GM18951 (cell line): ENCODE measurements around the gene MED9.

Experiments
- POLR2A ChIP-seq: IDR thresholded peaks from 4 replicates; pipeline ENCODE4 v1.6.1; 2011; ENCODE audit warnings: mild to moderate bottlenecking; ENCODE audit not compliant: insufficient read length, insufficient read depth; ENCODE audit errors: extremely low read depth
- in situ Hi-C: fragments of 300-500 bp; cut with MboI; formaldehyde crosslinking; loops from one replicate; pipeline ENCODE4 v1.12.0; 2022; ENCODE audit warnings: low sequenced_read_pairs, mixed read lengths, inconsistent platforms; ENCODE audit not compliant: unreplicated experiment

Gene MED9

DNA sequence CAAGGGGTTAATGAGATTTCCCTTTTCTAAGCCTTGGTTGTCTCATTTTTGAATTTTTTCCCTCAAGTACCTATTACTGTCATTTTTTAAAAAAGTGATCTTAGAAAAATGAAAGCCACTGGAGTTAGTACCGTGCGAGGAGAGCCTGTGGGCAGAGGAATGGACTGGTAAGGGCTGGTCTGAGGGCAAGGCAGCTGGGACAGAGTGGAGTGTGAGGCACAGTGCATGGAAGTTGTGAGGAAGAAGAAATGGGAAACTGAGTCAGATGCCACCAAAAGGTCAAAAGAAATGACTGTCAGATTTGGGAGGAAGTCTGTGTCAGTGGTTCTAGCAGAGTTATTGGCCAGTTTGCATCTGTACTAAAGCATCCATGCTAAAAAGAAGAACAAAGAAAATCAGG is 11.2 kb downstream of the MED9 start:
- in situ Hi-C loops: no loop called here
- no peak for TF ChIP-seq POLR2A

DNA sequence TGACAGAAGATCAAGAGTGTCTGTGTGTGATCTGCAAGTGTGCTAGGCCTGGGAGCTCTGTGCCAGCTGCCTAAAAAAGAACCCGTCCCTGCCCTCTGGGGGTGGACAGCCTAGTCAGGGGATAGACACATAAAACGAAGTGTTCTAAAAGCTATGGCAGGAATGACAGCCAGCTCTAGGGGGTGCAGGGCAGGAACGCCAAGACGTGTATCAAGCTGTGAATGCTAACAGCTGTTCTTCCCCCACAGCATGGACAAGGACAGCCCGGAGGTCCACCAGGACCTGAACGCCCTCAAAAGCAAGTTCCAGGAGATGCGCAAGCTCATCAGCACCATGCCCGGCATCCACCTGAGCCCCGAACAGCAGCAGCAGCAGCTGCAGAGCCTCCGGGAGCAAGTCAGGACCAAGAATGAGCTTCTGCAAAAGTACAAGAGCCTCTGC is 14.3 kb downstream of the MED9 start:
- in situ Hi-C loops: no loop called here
- TF ChIP-seq POLR2A: no peak

DNA sequence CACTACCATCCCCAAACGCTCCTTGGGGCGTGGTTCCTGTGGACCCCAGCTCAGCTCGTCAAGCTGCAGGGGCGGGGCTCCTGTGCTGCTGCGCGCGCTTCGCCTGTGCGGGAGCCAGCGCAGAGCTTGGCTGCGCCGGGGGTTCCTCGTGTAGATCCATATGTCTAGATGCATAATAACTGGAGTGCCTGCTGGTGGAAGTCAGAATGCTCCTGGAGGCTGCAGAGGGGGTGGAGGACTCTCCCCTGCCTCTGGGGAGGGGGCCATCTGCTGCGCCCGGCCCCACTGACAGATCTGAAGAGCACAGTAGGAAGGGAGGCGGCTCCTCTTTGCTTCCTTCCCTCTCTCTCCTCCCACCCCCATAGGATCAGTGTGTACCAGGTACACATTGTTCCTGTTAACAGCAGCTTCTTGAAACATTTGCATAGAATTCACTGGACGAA is 14.8 kb downstream of the MED9 start:
- TF ChIP-seq POLR2A: no peak
- in situ Hi-C loops: no loop called here

DNA sequence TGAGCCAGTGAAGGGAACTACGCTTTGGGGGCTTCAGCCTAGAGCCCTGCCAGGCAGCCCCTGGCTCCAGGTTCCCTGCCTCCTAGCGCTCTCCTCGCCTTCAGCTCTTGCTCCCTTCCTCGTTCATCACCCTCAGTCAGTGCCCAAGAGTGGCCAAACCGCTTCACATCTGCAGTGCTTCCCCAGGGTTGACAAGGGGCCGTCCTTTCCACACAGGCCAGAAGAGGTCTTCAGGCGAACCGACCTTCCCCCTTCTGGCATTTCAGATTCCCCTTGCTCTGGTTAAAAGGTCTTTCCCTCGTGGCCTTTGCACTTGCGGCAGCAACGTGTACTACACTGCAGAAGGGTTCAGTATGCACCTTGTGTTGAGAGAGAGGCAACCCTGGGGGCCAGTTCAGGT is 15.3 kb downstream of the MED9 start:
- in situ Hi-C loops: no loop called here
- TF ChIP-seq POLR2A: no peak

DNA sequence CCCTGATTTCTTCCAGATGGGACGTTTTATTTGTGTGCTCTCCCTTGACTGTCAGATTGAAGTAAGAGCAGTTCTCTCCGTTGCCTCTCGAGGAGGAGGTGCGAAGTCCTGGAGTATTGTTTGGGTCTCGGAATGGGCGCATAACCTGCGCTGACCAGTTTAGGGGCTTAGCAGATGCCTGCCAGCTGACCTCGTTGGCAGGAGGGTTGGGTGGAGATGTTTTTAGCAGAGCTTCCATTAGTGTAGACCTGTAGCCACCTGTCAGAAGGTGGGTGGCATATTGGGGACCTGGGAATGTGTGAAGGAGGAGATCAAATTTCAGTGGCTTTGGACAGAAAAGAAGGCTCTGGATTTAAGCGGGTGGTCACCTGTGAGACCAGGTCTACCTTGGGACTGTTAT is 15.8 kb downstream of the MED9 start:
- TF ChIP-seq POLR2A: no peak
- in situ Hi-C loops: no loop called here

DNA sequence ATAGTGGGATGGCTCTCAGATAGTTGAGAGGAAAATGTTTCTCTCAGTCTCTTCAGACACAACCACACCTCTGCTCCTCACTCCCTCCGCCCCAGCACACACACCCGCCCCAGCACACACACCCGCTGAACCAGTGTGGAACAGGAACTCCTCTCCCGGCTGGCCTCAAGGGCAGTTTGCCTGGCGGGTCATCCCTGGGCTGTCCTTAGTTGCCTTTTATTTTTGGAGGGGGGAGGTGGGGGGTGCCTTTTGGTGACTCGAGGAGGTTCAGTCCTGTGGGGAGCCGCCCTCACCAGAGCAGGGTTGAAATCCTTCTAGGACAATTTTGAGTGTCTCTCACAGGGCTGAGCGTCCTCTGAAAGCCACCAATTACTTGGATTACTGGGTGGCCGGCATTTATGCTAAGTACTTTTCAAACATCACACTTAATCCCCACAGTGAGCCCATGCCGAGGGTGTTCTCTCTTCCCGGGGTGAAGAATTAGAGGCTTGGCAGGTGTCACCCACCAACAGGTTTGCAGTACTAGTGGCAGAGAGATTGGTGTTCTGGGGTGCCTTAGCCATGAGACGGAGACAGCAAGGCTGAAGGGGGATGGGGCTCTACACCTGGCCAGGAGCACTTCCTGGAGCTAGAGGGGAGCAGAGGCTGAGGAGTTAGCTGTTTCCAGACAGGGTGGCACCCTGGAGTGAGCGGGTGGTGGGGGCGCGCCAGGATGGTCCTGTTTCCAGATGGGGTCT is 16.6 kb downstream of the MED9 start:
- in situ Hi-C loops: no loop called here
- TF ChIP-seq POLR2A: no peak

DNA sequence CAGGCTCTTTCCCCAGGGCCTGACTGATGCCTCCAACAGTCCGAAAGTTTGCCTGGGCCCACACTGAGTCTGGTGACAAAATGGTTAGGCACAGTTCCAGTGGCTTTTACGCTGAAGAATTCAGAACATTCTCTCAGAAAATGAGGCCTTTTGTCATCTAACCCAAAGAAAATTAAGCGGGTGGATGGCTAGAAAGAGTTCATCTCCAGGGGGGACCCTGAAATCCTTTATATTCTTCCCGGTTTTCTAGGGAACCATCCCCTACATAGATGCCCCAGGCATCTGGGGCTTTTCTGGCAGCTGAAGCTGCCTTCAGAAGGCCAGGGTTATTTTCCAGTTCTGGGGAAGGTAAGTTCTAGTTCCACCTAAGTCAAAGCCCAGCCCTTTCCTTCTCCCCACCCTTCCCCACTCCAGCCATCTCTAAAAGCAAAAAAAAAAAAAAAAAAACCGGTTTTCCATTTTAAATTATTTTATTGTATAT is 17.2 kb downstream of the MED9 start:
- in situ Hi-C loops: no loop called here
- no peak for TF ChIP-seq POLR2A

DNA sequence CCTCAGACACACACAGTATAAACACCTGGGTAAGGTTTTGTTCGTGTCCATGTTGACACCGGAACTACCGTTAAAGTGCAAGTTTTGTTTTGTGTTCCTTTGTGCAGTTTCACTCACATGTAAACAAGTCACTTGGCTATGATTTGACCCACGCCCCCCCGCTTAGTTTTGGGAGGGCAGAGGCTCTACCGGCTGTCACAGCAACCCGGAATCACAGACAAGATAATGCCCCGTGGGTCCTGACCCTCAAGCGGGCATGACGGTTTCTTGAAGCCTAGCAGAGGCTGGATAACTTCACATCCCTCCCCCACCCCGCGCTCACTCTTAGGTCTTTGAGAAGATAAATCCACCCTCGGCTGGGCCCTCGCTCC is 17.7 kb downstream of the MED9 start:
- TF ChIP-seq POLR2A: no peak
- in situ Hi-C loops: no loop called here

DNA sequence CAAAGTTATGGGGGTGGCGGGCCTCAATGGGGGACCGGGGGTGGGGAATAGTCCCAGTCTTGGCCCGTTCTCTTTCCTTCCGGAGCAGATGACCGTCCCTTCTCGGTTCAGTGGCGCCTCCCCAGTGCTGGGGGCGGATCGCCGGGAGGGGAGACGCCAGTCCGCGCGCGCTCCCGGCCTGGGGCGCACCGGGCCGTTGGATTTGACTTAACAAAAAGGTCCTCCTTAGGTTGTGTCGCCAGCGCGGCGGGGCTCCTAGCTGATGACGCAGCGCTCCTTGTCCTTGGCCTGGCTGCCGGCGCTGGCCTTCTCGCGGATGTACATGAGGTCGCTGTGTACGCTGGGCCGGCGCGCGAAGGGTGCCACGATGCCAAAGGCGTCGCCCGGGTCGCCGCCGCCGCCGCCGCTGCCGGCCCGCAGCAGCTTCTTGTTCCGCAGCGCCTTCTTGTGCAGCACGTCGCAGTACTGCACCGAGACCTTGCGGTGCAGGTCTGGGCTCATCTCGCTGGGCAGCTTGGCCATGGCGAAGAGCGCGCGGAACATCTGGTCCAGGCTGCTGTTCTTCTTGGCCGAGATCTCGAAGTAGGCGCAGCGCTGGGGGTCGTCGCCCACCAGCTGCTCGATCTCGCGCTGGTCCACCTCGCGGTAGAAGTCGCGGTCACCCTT is 18.2 kb downstream of the MED9 start:
- in situ Hi-C loops: loop anchor here (5.0 kb wide), 1 partner anchor 147 kb away; no protein-coding TSS in a partner anchor
- TF ChIP-seq POLR2A: no peak

DNA sequence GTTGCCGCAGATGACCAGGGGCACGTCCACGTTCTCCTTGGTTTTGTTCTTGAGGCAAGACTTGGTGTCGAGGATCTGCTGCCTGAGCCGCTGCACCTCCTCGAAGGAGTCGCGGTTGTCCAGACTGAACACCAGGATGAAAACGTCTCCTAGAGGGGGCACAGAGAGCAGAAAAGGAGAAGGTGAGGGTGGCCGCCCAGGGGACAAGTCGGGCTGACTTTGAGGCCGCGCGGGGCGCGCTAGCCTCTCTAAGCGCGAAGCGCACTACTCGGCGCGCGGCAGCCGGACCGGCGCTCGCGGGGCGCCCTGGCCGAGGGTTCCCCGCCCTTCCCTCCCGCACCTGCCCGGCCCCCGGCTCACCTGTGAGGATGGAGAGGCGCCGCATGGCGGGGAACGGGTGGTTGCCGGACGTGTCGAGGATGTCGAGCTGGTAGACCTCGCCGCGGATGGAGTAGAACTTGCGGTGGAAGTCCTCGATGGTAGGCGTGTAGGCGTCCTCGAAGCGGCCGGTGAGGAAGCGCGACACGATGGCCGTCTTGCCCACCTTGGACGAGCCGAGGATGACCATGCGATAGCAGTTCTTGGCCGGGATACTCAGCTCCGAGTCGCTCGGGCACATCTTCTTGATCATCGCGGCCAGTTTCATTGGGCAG is 18.9 kb downstream of the MED9 start:
- in situ Hi-C loops: loop anchor here (5.0 kb wide), 1 partner anchor 147 kb away; no protein-coding TSS in a partner anchor
- TF ChIP-seq POLR2A: no peak

DNA sequence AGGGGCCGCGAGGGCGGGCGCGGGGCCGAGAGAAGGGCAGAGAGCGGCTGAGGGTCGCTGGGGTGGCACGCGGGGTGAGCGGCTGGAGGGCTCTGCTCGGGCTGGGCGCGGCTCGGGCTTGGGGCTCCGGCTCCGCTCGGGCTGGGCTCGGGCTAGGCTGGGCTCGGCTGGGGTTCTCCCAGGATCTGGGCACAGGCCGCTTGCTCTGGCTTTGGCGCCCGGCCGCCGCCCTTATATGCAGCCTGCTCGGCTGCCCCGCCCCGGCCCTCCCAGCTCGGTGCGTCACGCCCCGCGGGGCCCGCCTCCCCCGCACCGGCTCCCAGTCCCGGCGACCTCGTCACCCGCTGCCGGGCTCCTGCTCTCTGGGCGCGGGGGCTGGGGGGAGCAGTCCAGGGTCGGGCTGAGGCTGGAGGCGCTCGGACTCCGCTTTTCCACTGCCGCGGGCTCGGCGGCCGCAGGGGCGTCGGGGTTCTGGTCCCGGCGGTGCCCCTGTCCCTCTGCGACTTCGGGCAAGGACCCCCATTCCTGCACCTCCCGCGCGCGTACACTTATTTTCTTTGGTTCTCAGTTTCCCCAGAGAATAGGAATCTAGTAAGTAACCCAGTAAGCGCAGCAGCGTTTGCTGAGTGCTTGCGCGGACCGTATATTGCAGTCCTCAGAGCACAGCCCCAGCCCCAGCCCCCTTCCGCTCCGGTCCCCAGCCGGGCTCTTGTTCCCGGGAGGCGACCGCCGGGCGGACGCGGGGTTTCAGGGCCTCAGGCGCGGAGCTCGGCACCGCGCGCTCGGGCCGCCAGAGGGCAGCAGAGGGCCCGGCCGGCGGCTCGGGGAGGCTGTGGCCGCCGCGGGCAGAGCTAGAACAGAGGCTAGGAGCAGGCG is 19.6 kb downstream of the MED9 start, which contains the start of gene RASD1:
TSS of gene RASD1 (minus strand) at position 207 of the 876 bp plus-strand sequence. CDS start 214 bp downstream, outside the sequence.
- in situ Hi-C loops: loop anchor here (5.0 kb wide), 1 partner anchor 146 kb away; no protein-coding TSS in a partner anchor
- no peak for TF ChIP-seq POLR2A

DNA sequence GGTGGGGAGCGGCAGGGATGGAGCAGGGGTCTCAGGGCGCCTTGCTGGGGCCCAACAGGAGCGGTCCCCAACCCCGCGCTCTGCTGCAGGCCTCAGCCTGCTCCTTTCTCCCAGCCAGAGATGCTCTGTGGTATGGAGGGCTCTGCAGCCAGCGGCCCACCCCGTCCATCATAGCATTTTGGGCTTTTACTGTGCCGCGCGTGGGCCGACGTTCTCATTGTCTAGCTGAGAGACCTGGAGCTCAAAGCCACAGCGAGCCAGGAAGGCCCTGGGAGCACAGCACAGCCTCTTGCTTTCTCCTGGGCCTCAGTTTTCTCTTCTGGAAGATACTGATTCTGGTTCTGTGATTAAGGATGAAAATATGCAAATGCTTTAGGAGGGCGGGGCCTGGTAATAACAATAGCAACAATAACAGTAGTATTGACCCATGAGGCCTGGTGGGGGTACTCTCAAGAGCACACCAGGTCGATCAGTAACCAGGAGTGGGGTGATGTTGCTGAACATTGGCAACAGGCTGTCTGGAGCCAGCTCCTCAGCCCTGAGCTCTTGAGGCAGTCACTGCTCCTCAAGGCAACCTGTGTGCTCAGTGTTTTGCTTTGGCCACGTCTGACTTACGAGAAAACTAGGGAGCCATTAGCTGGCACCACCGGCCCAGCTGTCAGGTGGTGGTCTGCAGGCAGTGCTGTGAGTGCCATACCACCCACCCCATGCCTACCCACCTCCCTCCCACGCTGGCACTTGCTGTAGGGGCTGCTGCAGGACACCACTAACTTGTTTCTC is 20.5 kb downstream of the MED9 start:
- no peak for TF ChIP-seq POLR2A
- in situ Hi-C loops: loop anchor here (5.0 kb wide), 1 partner anchor 145 kb away; no protein-coding TSS in a partner anchor
